NT2/D1 (cell line): Measurements from ENCODE around the gene SYT6.

Experiments
- YY1 ChIP-seq: IDR thresholded peaks from 2 replicates; pipeline ENCODE4 v1.6.1; 2011; ENCODE audit not compliant: insufficient read length, insufficient read depth
- ZNF274 ChIP-seq: IDR thresholded peaks from 2 replicates; pipeline ENCODE4 v1.6.1; 2011; ENCODE audit warnings: mild to moderate bottlenecking, low read depth, low read length

GRCh38 chr1:114114185-114115094, 39.2 kb downstream of the SYT6 start:
- TF ChIP-seq YY1 (no peak), ZNF274 (no peak)
